GM18520 (cell line): ENCODE measurements around the gene B4GALNT3.

Experiments
- ATAC-seq: cut with Tn5 transposase; IDR thresholded peaks from one replicate; pipeline ENCODE4 v1.9.1; 2021; ENCODE audit not compliant: unreplicated experiment

The B4GALNT3 gene

GRCh38 chr12:556498-556897 lies 96.8 kb downstream of the B4GALNT3 start:
- no peak for ATAC-seq

DNA sequence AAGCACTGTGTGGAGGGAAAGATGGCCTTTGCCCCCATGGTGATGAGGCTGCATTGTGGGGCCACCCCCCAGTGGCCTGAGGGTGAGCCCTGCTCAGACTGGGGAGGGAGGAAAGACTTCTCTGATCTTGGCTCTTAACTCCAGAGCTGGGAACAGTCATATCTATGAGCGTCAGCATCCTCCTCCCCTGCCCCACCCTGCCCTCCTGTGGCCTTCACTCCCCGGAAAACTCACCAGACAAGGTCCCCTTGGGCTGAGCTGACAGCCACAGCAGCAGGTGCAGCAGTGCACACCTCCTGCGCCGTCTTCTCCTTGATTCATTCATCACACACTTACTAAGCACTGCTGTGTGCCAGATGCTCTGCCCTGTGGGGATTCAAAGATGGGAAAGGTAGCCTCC lies 98.8 kb downstream of the B4GALNT3 start:
- ATAC-seq = no peak

- no peak for ATAC-seq
Observed at GRCh38 chr12:559208-559905, 99.6 kb downstream of the B4GALNT3 start.

GRCh38 chr12:559906-560455 lies 100.2 kb downstream of the B4GALNT3 start:
- ATAC-seq = no peak

- no peak for ATAC-seq
Observed at GRCh38 chr12:560691-561390, 101.1 kb downstream of the B4GALNT3 start.

GRCh38 chr12:561391-561705 lies 101.6 kb downstream of the B4GALNT3 start:
- ATAC-seq = no peak

GRCh38 chr12:561908-562593 lies 102.3 kb downstream of the B4GALNT3 start:
- ATAC-seq = no peak

DNA sequence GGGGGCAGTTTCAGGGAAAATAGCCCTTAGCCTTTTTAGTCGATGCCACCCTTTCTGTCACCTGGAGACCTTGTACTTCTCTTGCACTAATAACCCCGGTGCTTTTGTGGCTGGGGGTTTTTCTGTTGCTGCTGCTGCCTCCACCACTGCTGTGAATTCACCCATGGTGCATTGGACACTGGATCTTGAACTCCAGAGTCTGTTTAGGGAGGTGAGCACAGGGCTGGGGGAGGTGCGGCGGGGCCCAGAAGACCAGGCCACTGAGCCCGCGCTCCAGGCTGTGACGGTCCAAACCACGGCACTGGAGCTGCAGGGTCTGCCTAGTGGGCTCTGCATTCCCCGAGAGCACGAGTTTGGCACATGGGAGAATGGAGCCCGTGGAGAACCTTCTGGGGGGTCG lies 102.9 kb downstream of the B4GALNT3 start:
- ATAC-seq = no peak

- ATAC-seq = no peak
Observed at GRCh38 chr12:563250-563781, 103.6 kb downstream of the B4GALNT3 start.

GRCh38 chr12:563787-564298 lies 104.1 kb downstream of the B4GALNT3 start:
- ATAC-seq = no peak

DNA sequence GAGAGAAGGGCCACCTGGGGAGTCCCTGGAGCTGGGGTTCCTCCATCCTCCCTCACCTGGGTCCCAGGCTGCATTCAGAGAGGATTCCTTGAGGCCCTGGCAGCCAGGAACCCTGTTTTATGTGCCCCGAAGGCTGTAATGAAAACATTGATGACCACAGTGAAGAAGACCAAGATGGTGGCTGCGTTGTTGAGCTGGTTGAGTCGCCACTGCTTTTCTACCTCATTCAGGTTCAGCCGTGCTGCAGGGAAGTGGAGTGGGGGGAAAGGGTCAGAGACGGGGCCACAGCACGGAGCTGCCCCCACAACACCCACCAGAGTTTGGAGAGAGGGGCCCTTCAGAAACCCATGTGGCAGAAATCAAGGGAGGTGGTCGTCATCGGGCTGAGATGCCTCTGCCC lies 105.4 kb downstream of the B4GALNT3 start:
- ATAC-seq = no peak

DNA sequence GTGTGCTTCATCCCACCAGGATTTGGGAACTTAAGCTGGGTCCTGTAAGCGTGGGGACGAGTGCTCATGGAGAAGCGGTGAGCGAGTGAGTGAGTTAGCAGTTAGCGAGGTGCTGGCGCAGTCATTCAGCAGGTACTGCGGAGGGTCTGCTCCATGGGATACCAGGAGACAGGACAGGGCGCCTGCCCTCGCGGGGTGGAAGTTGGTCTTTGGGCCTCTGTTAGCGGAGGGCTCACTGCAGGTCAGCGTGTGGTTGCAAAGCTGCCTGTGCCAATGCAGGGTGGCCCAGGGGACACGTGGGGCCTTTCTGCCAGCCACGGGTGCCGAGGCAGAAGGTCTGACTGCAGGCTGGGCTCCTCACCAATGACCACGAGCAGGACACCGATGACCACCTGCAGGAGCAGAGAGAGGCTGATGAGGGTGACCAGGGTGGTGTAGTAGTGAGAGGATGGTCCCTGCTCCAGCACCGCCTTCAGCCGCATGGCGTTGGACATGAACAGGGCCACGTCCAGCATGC lies 105.9 kb downstream of the B4GALNT3 start:
- no peak for ATAC-seq

- no peak for ATAC-seq
Observed at GRCh38 chr12:568486-568885, 108.7 kb downstream of the B4GALNT3 start.

GRCh38 chr12:569091-569676 lies 109.4 kb downstream of the B4GALNT3 start:
- ATAC-seq = no peak

- ATAC-seq = no peak
Observed at GRCh38 chr12:569803-570434, 110.2 kb downstream of the B4GALNT3 start.

- no peak for ATAC-seq
Observed at GRCh38 chr12:570435-570920, 110.7 kb downstream of the B4GALNT3 start.

DNA sequence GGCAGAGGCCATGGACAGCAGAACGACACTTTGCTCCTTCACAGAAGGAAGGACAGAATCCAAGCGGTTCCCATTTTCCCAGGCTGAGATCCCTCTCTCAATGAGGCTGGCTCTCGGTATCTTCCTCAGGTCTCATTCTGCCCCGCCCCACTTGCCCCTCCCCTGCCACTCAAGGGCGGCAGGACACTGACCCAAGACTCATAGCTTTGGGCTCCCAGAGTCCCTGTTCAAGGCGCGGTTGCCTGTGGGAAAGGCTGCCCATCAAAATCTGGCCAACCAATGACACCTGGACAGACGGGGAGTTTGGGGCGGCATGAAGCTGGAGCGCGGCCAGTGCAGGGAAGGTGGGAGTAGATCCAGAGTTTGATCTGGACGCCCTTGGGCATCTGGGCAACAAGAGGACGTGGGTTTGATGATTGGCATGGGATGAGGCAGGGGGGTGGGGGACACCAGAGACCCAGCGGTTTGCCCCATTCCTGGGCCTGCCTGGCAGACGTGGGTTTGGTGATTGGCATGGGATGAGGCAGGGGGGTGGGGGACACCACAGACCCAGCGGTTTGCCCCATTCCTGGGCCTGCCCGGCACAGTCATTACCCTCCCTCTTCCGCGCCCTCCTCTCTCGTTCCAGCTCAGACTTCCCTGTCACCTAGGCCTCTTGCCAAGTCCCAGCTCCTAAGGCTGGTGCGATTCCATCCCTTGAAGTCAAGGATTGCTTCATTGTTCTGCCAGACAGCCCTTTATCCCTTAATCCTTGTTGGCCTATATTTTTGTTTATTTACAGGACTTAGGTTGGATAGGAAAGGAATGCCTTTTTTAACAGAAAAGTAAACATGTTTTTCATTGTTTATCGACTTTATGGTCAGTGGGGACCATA lies 111.4 kb downstream of the B4GALNT3 start:
- ATAC-seq = no peak

DNA sequence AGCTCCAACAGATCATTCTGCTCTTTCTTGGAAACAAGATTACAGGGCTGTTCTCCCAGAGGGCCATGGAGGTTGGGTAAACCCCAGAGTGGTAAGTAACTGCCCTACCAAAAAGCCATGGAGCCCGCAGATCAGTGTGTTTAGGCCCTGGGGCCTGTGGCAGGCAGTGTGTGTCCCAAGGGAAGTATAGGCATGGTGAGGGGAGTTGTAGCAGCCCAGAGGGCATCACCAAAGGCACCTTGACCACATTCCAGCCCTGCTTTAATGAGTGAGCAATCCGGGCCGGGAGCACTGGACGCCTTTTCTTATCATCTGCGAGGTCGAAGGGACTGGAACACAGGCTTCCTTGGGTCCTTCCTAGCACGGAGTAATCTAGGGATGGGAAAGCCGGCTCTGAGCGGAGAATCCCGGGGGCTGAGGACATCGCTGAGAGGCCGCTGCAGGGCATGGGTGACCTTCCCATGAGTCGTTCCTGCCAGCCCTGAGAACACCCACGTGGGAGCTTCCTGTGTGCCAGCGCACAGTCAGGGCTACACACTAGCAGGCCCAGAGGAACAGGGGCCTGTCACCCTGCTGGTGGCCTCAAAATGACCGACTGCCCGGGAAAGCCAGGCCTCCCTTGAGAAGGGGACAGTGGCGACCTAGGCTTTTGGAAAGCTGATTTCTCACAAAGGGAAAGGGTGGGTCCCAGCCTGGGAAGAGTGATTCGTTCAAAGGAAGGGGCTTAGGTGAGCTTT lies 112.2 kb downstream of the B4GALNT3 start:
- no peak for ATAC-seq

- no peak for ATAC-seq
Observed at GRCh38 chr12:572532-572899, 112.8 kb downstream of the B4GALNT3 start.
